HEK293T (cell line): ENCODE measurements around the gene TEX26.

Source experiments
- ELF4 ChIP-seq: fragments of 450-650 bp; IDR thresholded peaks from 2 replicates; pipeline ENCODE4 v1.6.1; 2017; ENCODE audit warnings: antibody characterized with exemption
- FOXA1 ChIP-seq: fragments of 450-650 bp; IDR thresholded peaks from 2 replicates; pipeline ENCODE4 v1.6.1; 2016; ENCODE audit warnings: mild to moderate bottlenecking
- FOXK2 ChIP-seq: fragments of 450-650 bp; IDR thresholded peaks from 2 replicates; pipeline ENCODE4 v1.6.1; 2016; ENCODE audit warnings: mild to moderate bottlenecking
- FOXM1 ChIP-seq: fragments of 450-650 bp; IDR thresholded peaks from 2 replicates; pipeline ENCODE4 v1.6.1; 2017; ENCODE audit warnings: mild to moderate bottlenecking, borderline replicate concordance
- HDGF ChIP-seq: fragments of 450-650 bp; IDR thresholded peaks from 2 replicates; pipeline ENCODE4 v1.6.1; 2017; ENCODE audit warnings: antibody characterized with exemption, borderline replicate concordance
- L3MBTL2 ChIP-seq: fragments of 450-650 bp; conservative IDR thresholded peaks from 2 replicates; pipeline ENCODE4 v1.6.1; 2016; ENCODE audit warnings: mild to moderate bottlenecking
- NFRKB ChIP-seq: fragments of 450-650 bp; IDR thresholded peaks from 2 replicates; pipeline ENCODE4 v1.6.1; 2016; ENCODE audit warnings: mild to moderate bottlenecking, moderate library complexity
- SP1 ChIP-seq: fragments of 450-650 bp; IDR thresholded peaks from 2 replicates; pipeline ENCODE4 v1.6.1; 2017
- SUZ12 ChIP-seq: fragments of 450-650 bp; IDR thresholded peaks from 2 replicates; pipeline ENCODE4 v1.6.1; 2016; ENCODE audit warnings: mild to moderate bottlenecking
- ZNF384 ChIP-seq: fragments of 450-650 bp; IDR thresholded peaks from 2 replicates; pipeline ENCODE4 v1.6.1; 2016
- TF ChIP-seq, protein P1 (sequence below): fragments of 450-650 bp; IDR thresholded peaks from 2 replicates; pipeline ENCODE4 v1.6.1; 2016

DNA sequence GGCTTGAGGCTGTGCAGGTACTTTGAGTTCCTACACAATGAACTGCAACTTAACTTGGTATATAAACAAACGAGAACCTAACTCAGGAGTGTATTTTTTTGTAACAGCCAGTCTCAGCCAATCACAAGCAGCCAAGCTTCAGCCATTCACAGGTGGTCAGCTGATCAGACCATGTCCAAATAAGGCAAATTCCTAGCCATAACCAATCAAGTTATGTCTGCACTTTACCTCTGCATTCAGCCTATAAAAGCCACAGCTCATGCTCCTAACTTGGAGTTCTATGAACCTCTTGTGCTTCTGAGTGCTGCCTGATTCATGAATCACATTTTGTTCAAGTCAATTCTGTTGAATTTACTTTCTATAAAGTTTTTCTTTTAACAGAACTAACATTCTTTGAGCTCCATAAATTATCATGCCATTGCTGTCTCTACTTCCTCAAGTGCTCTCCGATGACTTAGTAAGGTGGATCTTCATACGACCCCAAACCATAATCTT lies 43.2 kb upstream of the TEX26 start:
- TF ChIP-seq FOXA1 (no peak), FOXM1 (no peak), ZNF384 (no peak), SP1 (no peak), NFRKB (no peak), SUZ12 (no peak), ELF4 (no peak), HDGF (no peak), FOXK2 (no peak), L3MBTL2 (no peak)
- TF ChIP-seq, protein P1, sequence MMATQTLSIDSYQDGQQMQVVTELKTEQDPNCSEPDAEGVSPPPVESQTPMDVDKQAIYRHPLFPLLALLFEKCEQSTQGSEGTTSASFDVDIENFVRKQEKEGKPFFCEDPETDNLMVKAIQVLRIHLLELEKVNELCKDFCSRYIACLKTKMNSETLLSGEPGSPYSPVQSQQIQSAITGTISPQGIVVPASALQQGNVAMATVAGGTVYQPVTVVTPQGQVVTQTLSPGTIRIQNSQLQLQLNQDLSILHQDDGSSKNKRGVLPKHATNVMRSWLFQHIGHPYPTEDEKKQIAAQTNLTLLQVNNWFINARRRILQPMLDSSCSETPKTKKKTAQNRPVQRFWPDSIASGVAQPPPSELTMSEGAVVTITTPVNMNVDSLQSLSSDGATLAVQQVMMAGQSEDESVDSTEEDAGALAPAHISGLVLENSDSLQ, result no peak
